ENCODE data around the gene PKM.

DNA sequence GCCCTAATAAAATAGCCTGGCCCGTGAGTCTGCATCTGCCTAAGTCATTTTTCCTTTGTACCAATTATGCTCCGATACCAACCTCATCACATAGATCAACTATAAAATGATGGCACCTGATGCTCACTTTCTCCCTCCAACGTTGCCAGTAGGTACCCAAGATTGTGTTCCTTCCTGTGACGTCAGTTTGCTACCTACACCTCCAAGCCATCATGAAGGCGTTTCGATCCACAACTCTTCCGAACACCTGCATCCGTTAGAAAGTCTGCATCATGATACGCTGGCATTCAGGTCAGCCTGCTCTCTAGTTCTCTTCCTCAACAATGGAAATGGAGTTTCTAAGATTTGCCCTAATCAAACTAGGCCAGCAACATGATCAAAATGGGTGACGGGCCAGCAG is 7.7 kb downstream of the PKM start:
- TF ChIP-seq CTCF (optimal IDR thresholded peaks at IDR 0.05 in 1 of 3, IDR thresholded peaks at IDR 0.05 in 1 of 3, conservative IDR thresholded peaks at IDR 0.05 in 1 of 3; ENCODE audit: extremely low read depth in 1 of 3, insufficient read depth in 2 of 3, low read length in 3 of 3) (no peak), EZH2 (IDR thresholded peaks at IDR 0.05; ENCODE audit: low read length) (no peak)
